ENCODE data around the gene PRRT3. TPM values are rescaled to one million over a fixed set of nuclear protein-coding genes. Genes with fewer than 3 reads are reported as not detected.

PRRT3 gene
- total RNA-seq, 1 donor from 2014 or later, result 8.9 TPM

DNA sequence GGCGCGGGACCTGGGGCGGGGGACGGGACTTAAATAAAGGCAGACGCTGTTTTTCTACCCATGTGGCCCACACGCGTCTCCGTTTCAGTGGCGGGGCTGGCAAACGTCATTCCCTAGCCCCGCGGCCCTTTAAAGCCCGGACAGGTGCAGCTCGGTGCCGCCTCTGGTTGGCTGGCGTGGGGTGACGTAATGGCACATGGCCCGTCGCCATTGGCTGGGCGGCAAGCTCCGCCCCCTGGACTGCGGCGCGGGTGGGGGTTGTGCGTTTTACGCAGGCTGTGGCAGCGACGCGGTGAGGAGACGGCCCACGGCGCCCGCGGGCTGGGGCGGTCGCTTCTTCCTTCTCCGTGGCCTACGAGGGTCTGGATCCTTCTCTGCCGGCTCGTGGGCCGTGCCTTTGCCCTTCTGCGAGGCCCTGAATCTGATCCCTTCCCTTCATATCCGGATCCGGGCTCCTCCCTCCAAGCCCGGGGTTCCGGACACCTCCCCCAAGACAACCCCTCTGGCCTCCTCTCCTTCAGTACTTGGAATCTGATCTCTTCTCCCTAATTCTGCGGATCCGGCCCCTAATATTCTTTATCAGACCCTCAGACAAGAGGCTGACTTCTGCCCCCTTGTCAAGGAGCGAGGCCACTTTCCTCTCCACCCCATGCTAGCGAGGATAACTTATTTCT is 18.5 kb downstream of the PRRT3 start, which contains the start of gene CRELD1:
Gene CRELD1 (plus strand): TSS at position 274 of the 674 bp plus-strand sequence. CDS start 605 bp downstream, outside the sequence.
- peak within 1 kb of the TSS; percentile 93 for H3K4me3 Mint-ChIP-seq (ENCODE audit: unreplicated experiment)
- peaks cover 5% of the 10 kb centered on the region for H3K27me3 Mint-ChIP-seq (ENCODE audit: unreplicated experiment)
- peaks cover 12% of the 10 kb centered on the region for H3K4me1 Mint-ChIP-seq (ENCODE audit: low read depth, unreplicated experiment)
- peaks cover 5% of the 10 kb centered on the region for H3K9me3 Mint-ChIP-seq (ENCODE audit: unreplicated experiment)
- H3K27ac Mint-ChIP-seq (ENCODE audit: unreplicated experiment), result peak within 1 kb of the TSS; percentile 87
- DNase-seq, result peak; percentile 96
- TF ChIP-seq, protein P1, sequence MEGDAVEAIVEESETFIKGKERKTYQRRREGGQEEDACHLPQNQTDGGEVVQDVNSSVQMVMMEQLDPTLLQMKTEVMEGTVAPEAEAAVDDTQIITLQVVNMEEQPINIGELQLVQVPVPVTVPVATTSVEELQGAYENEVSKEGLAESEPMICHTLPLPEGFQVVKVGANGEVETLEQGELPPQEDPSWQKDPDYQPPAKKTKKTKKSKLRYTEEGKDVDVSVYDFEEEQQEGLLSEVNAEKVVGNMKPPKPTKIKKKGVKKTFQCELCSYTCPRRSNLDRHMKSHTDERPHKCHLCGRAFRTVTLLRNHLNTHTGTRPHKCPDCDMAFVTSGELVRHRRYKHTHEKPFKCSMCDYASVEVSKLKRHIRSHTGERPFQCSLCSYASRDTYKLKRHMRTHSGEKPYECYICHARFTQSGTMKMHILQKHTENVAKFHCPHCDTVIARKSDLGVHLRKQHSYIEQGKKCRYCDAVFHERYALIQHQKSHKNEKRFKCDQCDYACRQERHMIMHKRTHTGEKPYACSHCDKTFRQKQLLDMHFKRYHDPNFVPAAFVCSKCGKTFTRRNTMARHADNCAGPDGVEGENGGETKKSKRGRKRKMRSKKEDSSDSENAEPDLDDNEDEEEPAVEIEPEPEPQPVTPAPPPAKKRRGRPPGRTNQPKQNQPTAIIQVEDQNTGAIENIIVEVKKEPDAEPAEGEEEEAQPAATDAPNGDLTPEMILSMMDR (IDR thresholded peaks at IDR 0.05; ENCODE audit: partially characterized antibody, unreplicated experiment), result no peak
- H3K36me3 Mint-ChIP-seq (ENCODE audit: unreplicated experiment), result no peaks in the 10 kb centered on the region

DNA sequence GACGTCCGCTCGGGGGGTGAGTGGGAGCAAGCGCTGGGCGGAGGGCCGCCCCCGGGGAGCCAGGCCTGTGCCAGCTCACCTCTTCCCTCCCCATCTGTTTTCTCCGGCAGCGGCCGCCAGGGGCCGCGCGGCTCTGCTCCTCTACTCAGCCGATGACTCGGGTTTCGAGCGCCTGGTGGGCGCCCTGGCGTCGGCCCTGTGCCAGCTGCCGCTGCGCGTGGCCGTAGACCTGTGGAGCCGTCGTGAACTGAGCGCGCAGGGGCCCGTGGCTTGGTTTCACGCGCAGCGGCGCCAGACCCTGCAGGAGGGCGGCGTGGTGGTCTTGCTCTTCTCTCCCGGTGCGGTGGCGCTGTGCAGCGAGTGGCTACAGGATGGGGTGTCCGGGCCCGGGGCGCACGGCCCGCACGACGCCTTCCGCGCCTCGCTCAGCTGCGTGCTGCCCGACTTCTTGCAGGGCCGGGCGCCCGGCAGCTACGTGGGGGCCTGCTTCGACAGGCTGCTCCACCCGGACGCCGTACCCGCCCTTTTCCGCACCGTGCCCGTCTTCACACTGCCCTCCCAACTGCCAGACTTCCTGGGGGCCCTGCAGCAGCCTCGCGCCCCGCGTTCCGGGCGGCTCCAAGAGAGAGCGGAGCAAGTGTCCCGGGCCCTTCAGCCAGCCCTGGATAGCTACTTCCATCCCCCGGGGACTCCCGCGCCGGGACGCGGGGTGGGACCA is 19.2 kb downstream of the PRRT3 start:
- TF ChIP-seq, protein P1 (IDR thresholded peaks at IDR 0.05; ENCODE audit: partially characterized antibody, unreplicated experiment), result peak; percentile 62
- Mint-ChIP-seq H3K36me3 (ENCODE audit: unreplicated experiment) (no peaks in the 10 kb centered on the region), H3K9me3 (ENCODE audit: unreplicated experiment) (peaks cover 5% of the 10 kb centered on the region), H3K27ac (ENCODE audit: unreplicated experiment) (peak overlapping the region; percentile 86), H3K27me3 (ENCODE audit: unreplicated experiment) (peaks cover 5% of the 10 kb centered on the region), H3K4me3 (ENCODE audit: unreplicated experiment) (peak overlapping the region; percentile 83), H3K4me1 (ENCODE audit: low read depth, unreplicated experiment) (peaks cover 12% of the 10 kb centered on the region)
- DNase-seq, result peak; percentile 83

DNA sequence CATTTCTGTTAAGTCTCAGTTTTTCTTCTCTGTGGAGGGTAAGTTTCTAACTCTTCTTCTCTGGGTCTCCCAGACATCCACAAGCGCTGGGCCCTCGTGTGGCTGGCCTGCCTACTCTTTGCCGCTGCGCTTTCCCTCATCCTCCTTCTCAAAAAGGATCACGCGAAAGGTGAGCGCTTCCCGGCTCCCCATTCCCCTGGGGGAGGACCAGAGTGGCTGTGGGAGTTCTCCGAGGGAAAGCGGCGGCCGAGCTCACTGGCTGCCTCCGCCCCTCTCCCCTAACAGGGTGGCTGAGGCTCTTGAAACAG is 19.7 kb downstream of the PRRT3 start:
- Mint-ChIP-seq H3K4me1 (ENCODE audit: low read depth, unreplicated experiment) (peaks cover 12% of the 10 kb centered on the region), H3K36me3 (ENCODE audit: unreplicated experiment) (no peaks in the 10 kb centered on the region), H3K9me3 (ENCODE audit: unreplicated experiment) (peaks cover 5% of the 10 kb centered on the region), H3K27ac (ENCODE audit: unreplicated experiment) (peak overlapping the region; percentile 59), H3K27me3 (ENCODE audit: unreplicated experiment) (peaks cover 5% of the 10 kb centered on the region), H3K4me3 (ENCODE audit: unreplicated experiment) (peak overlapping the region; percentile 71)
- no peak for DNase-seq
- TF ChIP-seq, protein P1 (IDR thresholded peaks at IDR 0.05; ENCODE audit: partially characterized antibody, unreplicated experiment), result no peak

DNA sequence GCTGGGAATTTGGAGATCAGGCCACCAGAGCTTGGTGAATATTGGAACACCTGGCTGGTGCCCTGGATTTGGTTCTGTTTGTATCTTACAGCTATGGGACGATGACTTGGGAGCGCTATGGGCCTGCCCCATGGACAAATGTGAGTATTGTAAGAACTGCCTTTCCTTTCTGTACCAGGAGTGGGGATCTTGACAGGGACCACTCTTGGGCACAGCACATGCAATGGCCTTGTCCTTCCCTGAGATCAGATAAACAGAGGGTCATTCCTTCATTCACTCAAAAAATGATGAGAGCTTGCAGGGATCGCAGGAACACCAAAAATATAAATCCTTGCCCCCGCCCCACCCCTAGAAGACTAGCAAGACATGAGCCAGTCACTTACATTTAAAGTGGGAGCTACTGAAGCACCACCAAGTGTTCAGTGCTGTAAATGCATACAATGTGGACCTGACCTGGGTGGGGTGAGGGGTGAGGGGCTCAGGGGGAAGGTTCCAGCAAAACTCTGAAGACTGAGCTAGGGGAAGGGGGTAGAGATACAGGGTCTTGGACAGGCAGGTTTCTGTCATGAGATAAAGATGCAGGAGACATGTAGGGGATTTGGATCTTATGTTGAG is 21.3 kb downstream of the PRRT3 start:
- peaks cover 12% of the 10 kb centered on the region for H3K4me1 Mint-ChIP-seq (ENCODE audit: low read depth, unreplicated experiment)
- no peak for DNase-seq
- H3K9me3 Mint-ChIP-seq (ENCODE audit: unreplicated experiment), result peaks cover 5% of the 10 kb centered on the region
- no peak overlapping the region for H3K27ac Mint-ChIP-seq (ENCODE audit: unreplicated experiment)
- H3K36me3 Mint-ChIP-seq (ENCODE audit: unreplicated experiment), result no peaks in the 10 kb centered on the region
- peaks cover 5% of the 10 kb centered on the region for H3K27me3 Mint-ChIP-seq (ENCODE audit: unreplicated experiment)
- H3K4me3 Mint-ChIP-seq (ENCODE audit: unreplicated experiment), result no peak overlapping the region
- TF ChIP-seq, protein P1 (IDR thresholded peaks at IDR 0.05; ENCODE audit: partially characterized antibody, unreplicated experiment), result no peak
